ENCODE data around the gene BACH2. TPM values are rescaled to one million over a fixed set of nuclear protein-coding genes. Genes with fewer than 3 reads are reported as not detected.

The BACH2 gene
- total and polyA plus RNA-seq, 2 of the 4 experiments (the other 2 are of a cell fraction): 1.3 to 1.4 TPM

DNA sequence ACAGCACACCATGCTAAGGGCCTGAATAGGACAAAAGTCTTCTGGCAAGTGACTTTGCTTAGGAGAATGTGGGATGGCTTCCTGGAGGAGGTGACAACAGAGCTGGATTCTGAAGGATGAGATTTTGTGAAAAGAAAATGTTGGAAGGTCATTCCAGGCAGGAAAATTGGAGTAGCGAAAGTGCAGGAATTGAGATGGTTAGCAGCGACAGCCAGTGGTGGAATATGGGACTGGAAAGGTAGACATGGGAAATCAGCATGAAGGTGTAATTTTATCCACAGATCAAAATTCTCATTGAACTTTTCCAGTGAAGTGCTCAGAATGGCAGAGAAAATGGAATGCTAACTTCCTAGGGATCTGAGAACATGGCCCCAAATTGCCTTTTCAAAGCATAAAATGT, 5.7 kb upstream of the BACH2 start:
- Histone ChIP-seq H3K18ac (ENCODE audit: low read depth, low read length) (no peak overlapping the region), H3K27me3 (ENCODE audit: control insufficient read depth, insufficient read depth, low read length) (peaks cover 49% of the 10 kb centered on the region), H4K91ac (ENCODE audit: insufficient read depth, low read depth, low read length) (no peak overlapping the region), H4K8ac (ENCODE audit: low read depth in 2 of 2, low read length in 2 of 2) (no peak overlapping the region), H2BK15ac (ENCODE audit: low read depth, low read length) (no peak overlapping the region), H3K9ac (ENCODE audit: low read depth, low read length) (no peak overlapping the region), H2BK5ac (ENCODE audit: low read depth, low read length, poor library complexity, severe bottlenecking) (no peak overlapping the region), H3K23ac (ENCODE audit: low read depth, low read length) (no peak overlapping the region), H3K79me1 (ENCODE audit: low read depth in 1 of 2, low read length in 2 of 2) (no peaks in the 10 kb centered on the region), H3K36me3 (ENCODE audit: control insufficient read depth, insufficient read depth, low read length) (no peaks in the 10 kb centered on the region), H2BK20ac (ENCODE audit: low read depth, low read length) (no peak overlapping the region), H4K5ac (ENCODE audit: low read depth, low read length) (no peak overlapping the region), H3K4ac (ENCODE audit: low read depth, low read length) (no peak overlapping the region), H3K9me1 (ENCODE audit: insufficient read depth, low read length) (no peaks in the 10 kb centered on the region), H2AK5ac (ENCODE audit: low read depth, low read length) (no peak overlapping the region), H3K4me1 (ENCODE audit: control insufficient read depth, insufficient read depth, low read length) (no peaks in the 10 kb centered on the region), H4K20me1 (ENCODE audit: insufficient read depth, low read length) (no peaks in the 10 kb centered on the region), H3K4me3 (ENCODE audit: insufficient read depth, low read depth, low read length) (no peak overlapping the region), H3K14ac (replicated peaks; ENCODE audit: low read depth, low read length) (no peak overlapping the region), H3K27ac (ENCODE audit: insufficient read depth, low read length) (no peak overlapping the region), H3K9me3 (ENCODE audit: control insufficient read depth, insufficient read depth, low read length) (peaks cover 2% of the 10 kb centered on the region; the same call in 1 of the 2 replicates), H2BK120ac (ENCODE audit: low read depth, low read length) (no peak overlapping the region), H2AK9ac (replicated peaks; ENCODE audit: low read depth, low read length, poor library complexity) (no peak overlapping the region), H2AFZ (replicated peaks; ENCODE audit: low read length, poor library complexity) (no peak overlapping the region), H3K56ac (ENCODE audit: extremely low read depth, insufficient read depth, low read length) (no peak overlapping the region), H3K4me2 (ENCODE audit: low read depth, low read length) (no peak overlapping the region)
- ChIA-PET CTCF (no interaction called here), POLR2A (ENCODE audit: unreplicated experiment) (no interaction called here)
- in situ Hi-C loops (cut with MboI; ENCODE audit: low sequenced_read_pairs) (no loop called here), dilution Hi-C loops (cut with HindIII; ENCODE audit: low sequenced_read_pairs, unreplicated experiment) (no loop called here), intact Hi-C loops (cut with micrococcal nuclease) (no loop called here)
- no CpG with 5 or more reads among the region's 2 CpGs for whole genome bisulfite sequencing, 2 experiments (ENCODE audit: extremely low coverage in 2 of 2, insufficient read length in 1 of 2)
- ATAC-seq (ENCODE audit: low read depth): no peak
- no peak for DNase-seq
- no TSS peak for BruUV-seq (replicated peaks)
- TF ChIP-seq RCOR1 (IDR thresholded peaks at IDR 0.05; ENCODE audit: insufficient replicate concordance, low read length): no peak
